Skin of body (tissue), 2 donors: Measurements from ENCODE around the gene STRIP2. TPM values are rescaled to one million over a fixed set of nuclear protein-coding genes. Genes with fewer than 3 reads are reported as not detected.
"Not testable (repeated sequence)": the region's sequence is repeated elsewhere in the genome, so short reads cannot be mapped to it uniquely, and the experiment has no call there.

Experiments
- DNase-seq: peaks from one replicate; lab custom pipeline; 2025; lab: John Stamatoyannopoulos, UW
- total RNA-seq: library from RNA; depleted of rRNA; stranded (reverse); fragments of >200 nt; gene quantifications from one replicate; pipeline ENCODE4 v1.2.3, GENCODE V29; 2014

STRIP2 gene
- total RNA-seq = 1.9 TPM

- peak; percentile 31 for DNase-seq
Measured at GRCh38 chr7:129433847-129434674, at the start of gene STRIP2. Gene STRIP2 (plus strand): TSS chr7:129434432. CDS start chr7:129434473, 41 bp downstream.

- DNase-seq = no peak
Measured at GRCh38 chr7:129385116-129385515, 49.1 kb upstream of the STRIP2 start.

GRCh38 chr7:129385598-129385997 lies 48.6 kb upstream of the STRIP2 start:
- no peak for DNase-seq

GRCh38 chr7:129386506-129386905 lies 47.7 kb upstream of the STRIP2 start:
- DNase-seq = no peak

GRCh38 chr7:129387537-129387936 lies 46.7 kb upstream of the STRIP2 start:
- no peak for DNase-seq

- no peak for DNase-seq
Measured at GRCh38 chr7:129388333-129389098, 45.7 kb upstream of the STRIP2 start.

- no peak for DNase-seq
Measured at GRCh38 chr7:129389829-129390228, 44.4 kb upstream of the STRIP2 start.

- no peak for DNase-seq
Measured at GRCh38 chr7:129390314-129390713, 43.9 kb upstream of the STRIP2 start.

- no peak for DNase-seq
Measured at GRCh38 chr7:129391546-129392171, 42.6 kb upstream of the STRIP2 start.

- no peak for DNase-seq
Measured at GRCh38 chr7:129393255-129393654, 41.0 kb upstream of the STRIP2 start.

GRCh38 chr7:129394101-129394500 lies 40.1 kb upstream of the STRIP2 start:
- no peak for DNase-seq

- no peak for DNase-seq
Measured at GRCh38 chr7:129394982-129395914, 39.0 kb upstream of the STRIP2 start.

GRCh38 chr7:129401228-129401966 lies 32.8 kb upstream of the STRIP2 start:
- DNase-seq = no peak

- no peak for DNase-seq
Measured at GRCh38 chr7:129401967-129402860, 32.0 kb upstream of the STRIP2 start.

- no peak for DNase-seq
Measured at GRCh38 chr7:129405527-129405926, 28.7 kb upstream of the STRIP2 start.

GRCh38 chr7:129410238-129410637 lies 24.0 kb upstream of the STRIP2 start:
- not testable (repeated sequence) for DNase-seq

GRCh38 chr7:129412501-129412900 lies 21.7 kb upstream of the STRIP2 start:
- no peak for DNase-seq

- no peak for DNase-seq
Measured at GRCh38 chr7:129417073-129417472, 17.2 kb upstream of the STRIP2 start.

- no peak for DNase-seq
Measured at GRCh38 chr7:129421717-129422250, 12.4 kb upstream of the STRIP2 start.
